Endothelial cell of umbilical vein (primary cell): ENCODE results near the gene TTC29.

Source experiments
- CTCF ChIP-seq, 2 donors: IDR thresholded peaks; 1 replicate in 1 of 2; 2 replicates in 1 of 2; pipeline ENCODE4 v1.5.1; 2011; ENCODE audit warnings: low read length in 2 of 2, mild to moderate bottlenecking in 2 of 2, moderate library complexity in 2 of 2, control low read depth in 1 of 2, inconsistent platforms in 1 of 2, low read depth in 1 of 2; ENCODE audit not compliant: insufficient read depth in 1 of 2; ENCODE audit errors: extremely low read depth in 1 of 2
- EZH2 ChIP-seq: IDR thresholded peaks from 2 replicates; pipeline ENCODE4 v1.6.1; 2012; ENCODE audit warnings: borderline replicate concordance, low read depth, mild to moderate bottlenecking, moderate library complexity, low read length, inconsistent platforms; ENCODE audit not compliant: severe bottlenecking
- GATA2 ChIP-seq: IDR thresholded peaks from 2 replicates; pipeline ENCODE4 v1.7.0; 2011; ENCODE audit warnings: low read depth, mild to moderate bottlenecking, moderate library complexity, mixed read lengths, low read length; ENCODE audit not compliant: insufficient read length, insufficient read depth
- JUN ChIP-seq: IDR thresholded peaks from 2 replicates; pipeline ENCODE4 v1.6.1; 2011; ENCODE audit warnings: borderline replicate concordance, low read depth; ENCODE audit not compliant: insufficient read length, insufficient read depth
- MYC ChIP-seq: IDR thresholded peaks from one replicate; pipeline ENCODE4 v1.6.1; 2011; ENCODE audit warnings: mild to moderate bottlenecking, low read depth, low read length
- POLR2A ChIP-seq: IDR thresholded peaks from 2 replicates; pipeline ENCODE4 v1.6.1; 2012; ENCODE audit warnings: low read depth, mild to moderate bottlenecking, control low read depth, low read length
- POLR2AphosphoS5 ChIP-seq: IDR thresholded peaks from 2 replicates; pipeline ENCODE4 v1.6.1; 2012; ENCODE audit warnings: low read depth, mild to moderate bottlenecking, control low read depth, low read length, moderate library complexity; ENCODE audit not compliant: insufficient read depth

GRCh38 chr4:146795711-146796110 lies 150.0 kb downstream of the TTC29 start:
- no peak for TF ChIP-seq EZH2
- TF ChIP-seq CTCF (IDR thresholded peaks at IDR 0.05; ENCODE audit: extremely low read depth in 1 of 2, insufficient read depth in 1 of 2, low read depth in 1 of 2, low read length in 2 of 2): no peak
- TF ChIP-seq POLR2AphosphoS5: no peak
- no peak for TF ChIP-seq GATA2
- TF ChIP-seq POLR2A: no peak
- TF ChIP-seq MYC: no peak
- no peak for TF ChIP-seq JUN
